ENCODE data around the gene STK24.

Gene STK24

DNA sequence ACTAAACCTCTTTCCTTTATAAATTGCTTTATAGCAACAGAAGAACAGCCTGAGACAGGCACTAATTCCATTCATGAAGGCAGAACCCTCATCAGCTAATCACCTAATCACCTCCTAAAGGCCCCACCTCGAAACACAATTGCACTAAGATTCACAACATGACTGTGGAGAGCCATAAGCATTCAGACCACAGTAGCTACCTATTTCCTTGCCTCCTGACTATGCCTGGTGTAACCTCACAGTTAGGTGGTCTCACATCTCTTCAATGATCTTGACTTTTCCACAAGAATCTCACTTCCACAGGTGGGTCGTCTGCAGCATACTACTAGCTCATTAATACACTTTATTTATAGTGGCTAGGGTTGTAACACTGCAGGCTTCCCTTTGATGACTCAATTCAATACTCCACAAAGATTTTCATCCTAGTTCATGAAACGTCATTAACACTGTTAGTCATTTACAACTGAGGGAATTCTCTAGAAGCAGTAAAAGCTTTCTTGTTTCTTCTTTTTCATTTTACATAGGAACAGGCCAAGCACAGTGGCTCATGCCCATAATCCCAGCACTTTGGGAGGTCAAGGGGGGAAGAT is 27.1 kb downstream of the STK24 start:
- TF ChIP-seq CREB1 (IDR thresholded peaks at IDR 0.05; ENCODE audit: low read depth) (no peak), FOXM1 (IDR thresholded peaks at IDR 0.05; ENCODE audit: borderline replicate concordance, low read depth) (no peak), TCF12 (IDR thresholded peaks at IDR 0.05; ENCODE audit: low read depth) (no peak), NFIC (IDR thresholded peaks at IDR 0.05) (no peak), CEBPB (IDR thresholded peaks at IDR 0.05) (no peak), EGR1 (IDR thresholded peaks at IDR 0.05) (no peak), EP300 (IDR thresholded peaks at IDR 0.05; ENCODE audit: borderline replicate concordance) (no peak), ZBTB7A (IDR thresholded peaks at IDR 0.05; ENCODE audit: low read depth) (no peak), TEAD4 (IDR thresholded peaks at IDR 0.05) (no peak), RAD21 (IDR thresholded peaks at IDR 0.05; ENCODE audit: low read depth) (no peak), REST (IDR thresholded peaks at IDR 0.05; ENCODE audit: low read depth) (no peak), TAF1 (IDR thresholded peaks at IDR 0.05; ENCODE audit: low read depth) (no peak), YY1 (IDR thresholded peaks at IDR 0.05; ENCODE audit: low read depth) (no peak)
- TF ChIP-seq, protein P1, sequence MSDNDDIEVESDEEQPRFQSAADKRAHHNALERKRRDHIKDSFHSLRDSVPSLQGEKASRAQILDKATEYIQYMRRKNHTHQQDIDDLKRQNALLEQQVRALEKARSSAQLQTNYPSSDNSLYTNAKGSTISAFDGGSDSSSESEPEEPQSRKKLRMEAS (IDR thresholded peaks at IDR 0.05) = no peak
- TF ChIP-seq, protein P2, sequence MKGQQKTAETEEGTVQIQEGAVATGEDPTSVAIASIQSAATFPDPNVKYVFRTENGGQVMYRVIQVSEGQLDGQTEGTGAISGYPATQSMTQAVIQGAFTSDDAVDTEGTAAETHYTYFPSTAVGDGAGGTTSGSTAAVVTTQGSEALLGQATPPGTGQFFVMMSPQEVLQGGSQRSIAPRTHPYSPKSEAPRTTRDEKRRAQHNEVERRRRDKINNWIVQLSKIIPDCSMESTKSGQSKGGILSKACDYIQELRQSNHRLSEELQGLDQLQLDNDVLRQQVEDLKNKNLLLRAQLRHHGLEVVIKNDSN (IDR thresholded peaks at IDR 0.05) = no peak

DNA sequence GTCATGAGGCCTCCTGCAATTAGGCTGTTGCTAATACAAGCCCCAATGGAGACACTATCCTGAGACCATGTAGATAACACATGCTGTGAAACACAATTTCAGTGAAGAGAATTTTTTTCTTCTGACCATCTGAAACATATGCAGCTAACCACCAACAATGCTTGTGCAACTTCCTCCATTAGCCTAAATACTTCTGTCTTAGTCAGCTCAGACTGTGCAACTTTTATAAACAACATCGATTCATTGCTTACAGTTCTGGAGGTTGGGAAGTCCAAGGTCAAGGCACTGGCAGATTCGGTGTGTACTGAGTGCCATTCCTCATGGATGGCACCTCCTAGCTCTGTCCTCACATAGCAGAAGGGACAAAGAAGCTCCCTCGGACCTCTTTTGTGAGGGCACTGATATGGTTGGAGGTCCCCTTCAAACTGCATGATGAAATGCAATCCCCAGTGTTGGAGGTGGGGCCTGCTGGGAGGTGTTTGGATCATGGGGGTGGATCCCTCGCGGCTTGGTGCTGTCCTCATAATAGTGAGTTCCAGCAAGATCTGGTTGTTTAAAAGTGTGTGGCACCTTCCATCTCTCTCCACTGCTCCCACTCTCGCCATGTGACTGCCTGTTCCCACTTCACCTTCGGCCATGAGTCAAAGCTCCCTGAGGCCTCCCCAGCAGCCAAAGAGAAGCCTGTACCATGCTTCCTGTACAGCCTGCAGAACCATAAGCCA is 27.7 kb downstream of the STK24 start:
- TF ChIP-seq ZBTB7A (IDR thresholded peaks at IDR 0.05; ENCODE audit: low read depth) = no peak
- TF ChIP-seq TAF1 (IDR thresholded peaks at IDR 0.05; ENCODE audit: low read depth) = no peak
- TF ChIP-seq, protein P1 (IDR thresholded peaks at IDR 0.05) = no peak
- TF ChIP-seq EGR1 (IDR thresholded peaks at IDR 0.05) = no peak
- no peak for TF ChIP-seq FOXM1 (IDR thresholded peaks at IDR 0.05; ENCODE audit: borderline replicate concordance, low read depth)
- TF ChIP-seq YY1 (IDR thresholded peaks at IDR 0.05; ENCODE audit: low read depth) = no peak
- TF ChIP-seq CREB1 (IDR thresholded peaks at IDR 0.05; ENCODE audit: low read depth) = no peak
- no peak for TF ChIP-seq EP300 (IDR thresholded peaks at IDR 0.05; ENCODE audit: borderline replicate concordance)
- no peak for TF ChIP-seq TCF12 (IDR thresholded peaks at IDR 0.05; ENCODE audit: low read depth)
- no peak for TF ChIP-seq TEAD4 (IDR thresholded peaks at IDR 0.05)
- TF ChIP-seq, protein P2 (IDR thresholded peaks at IDR 0.05) = no peak
- no peak for TF ChIP-seq REST (IDR thresholded peaks at IDR 0.05; ENCODE audit: low read depth)
- no peak for TF ChIP-seq RAD21 (IDR thresholded peaks at IDR 0.05; ENCODE audit: low read depth)
- no peak for TF ChIP-seq NFIC (IDR thresholded peaks at IDR 0.05)
- no peak for TF ChIP-seq CEBPB (IDR thresholded peaks at IDR 0.05)

GRCh38 chr13:98548230-98548629 is 28.7 kb downstream of the STK24 start:
- no peak for TF ChIP-seq REST (IDR thresholded peaks at IDR 0.05; ENCODE audit: low read depth)
- TF ChIP-seq RAD21 (IDR thresholded peaks at IDR 0.05; ENCODE audit: low read depth) = no peak
- TF ChIP-seq FOXM1 (IDR thresholded peaks at IDR 0.05; ENCODE audit: borderline replicate concordance, low read depth) = no peak
- no peak for TF ChIP-seq TEAD4 (IDR thresholded peaks at IDR 0.05)

DNA sequence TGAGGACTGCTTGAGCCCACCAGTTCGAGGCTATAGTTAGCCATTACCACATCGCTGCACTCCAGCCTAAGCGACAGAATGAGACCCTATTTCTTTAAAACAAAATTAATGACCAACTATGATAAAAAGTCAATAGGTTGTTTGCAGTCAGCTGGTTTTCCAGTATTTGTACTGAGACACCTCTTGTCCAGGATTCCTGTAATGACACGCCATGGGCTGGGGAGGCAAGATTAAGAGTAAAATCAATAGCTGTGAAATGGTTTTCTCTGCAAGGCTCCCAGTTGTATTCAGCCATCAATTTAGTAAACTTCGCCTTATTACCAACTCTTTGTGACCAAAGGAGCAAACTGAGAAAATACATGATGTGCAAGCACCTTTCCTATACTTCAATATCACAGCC is 29.5 kb downstream of the STK24 start:
- TF ChIP-seq, protein P1 (IDR thresholded peaks at IDR 0.05) = no peak
- TF ChIP-seq TAF1 (IDR thresholded peaks at IDR 0.05; ENCODE audit: low read depth) = no peak
- no peak for TF ChIP-seq NFIC (IDR thresholded peaks at IDR 0.05)
- TF ChIP-seq TEAD4 (IDR thresholded peaks at IDR 0.05) = no peak
- TF ChIP-seq ZBTB7A (IDR thresholded peaks at IDR 0.05; ENCODE audit: low read depth) = no peak
- TF ChIP-seq TCF12 (IDR thresholded peaks at IDR 0.05; ENCODE audit: low read depth) = no peak
- TF ChIP-seq EP300 (IDR thresholded peaks at IDR 0.05; ENCODE audit: borderline replicate concordance) = no peak
- TF ChIP-seq EGR1 (IDR thresholded peaks at IDR 0.05) = no peak
- no peak for TF ChIP-seq CREB1 (IDR thresholded peaks at IDR 0.05; ENCODE audit: low read depth)
- no peak for TF ChIP-seq RAD21 (IDR thresholded peaks at IDR 0.05; ENCODE audit: low read depth)
- TF ChIP-seq, protein P2 (IDR thresholded peaks at IDR 0.05) = no peak
- no peak for TF ChIP-seq REST (IDR thresholded peaks at IDR 0.05; ENCODE audit: low read depth)
- TF ChIP-seq YY1 (IDR thresholded peaks at IDR 0.05; ENCODE audit: low read depth) = no peak
- no peak for TF ChIP-seq CEBPB (IDR thresholded peaks at IDR 0.05)
